Prostate gland (tissue), 2 donors: ENCODE measurements around the gene TMEM11. TPM values are rescaled to one million over a fixed set of nuclear protein-coding genes. Genes with fewer than 3 reads are reported as not detected.

ENCODE experiments used
- DNase-seq: peaks from one replicate; pipeline ENCODE4 v3.0.0-alpha.2; 2019; ENCODE audit warnings: low spot score
- H3K27ac ChIP-seq, 2 donors: fragments of 200-600 bp; sonication (generic); 2 replicates each; pipeline ENCODE4 v1.5.1; 2017 to 2019
- H3K27me3 ChIP-seq: fragments of 200-600 bp; sonication (generic); replicated peaks from 2 replicates; pipeline ENCODE4 v1.5.1; 2019; ENCODE audit not compliant: insufficient read depth
- H3K36me3 ChIP-seq, 2 donors: fragments of 200-600 bp; sonication (generic); 1 replicate in 1 of 2; 2 replicates in 1 of 2; pipeline versions ENCODE4 v1.5.1 to v1.8.1; 2017 to 2019
- H3K4me1 ChIP-seq: fragments of 200-600 bp; sonication (generic); replicated peaks from 2 replicates; pipeline ENCODE4 v1.5.1; 2019
- H3K4me3 ChIP-seq, 2 donors: fragments of 200-600 bp; sonication (generic); 2 replicates each; pipeline ENCODE4 v1.5.1; 2017 to 2019
- H3K9me3 ChIP-seq: fragments of 200-600 bp; sonication (generic); 2 replicates; pipeline ENCODE4 v1.5.1; 2017
- POLR2A ChIP-seq: fragments of 450-650 bp; IDR thresholded peaks from one replicate; pipeline ENCODE4 v1.6.1; 2016; ENCODE audit warnings: antibody characterized with exemption, mild to moderate bottlenecking
- POLR2AphosphoS5 ChIP-seq: sonication (generic); formaldehyde crosslinking; IDR thresholded peaks from one replicate; pipeline ENCODE4 v1.6.1; 2017; ENCODE audit warnings: antibody characterized with exemption
- WGBS: methylation state at CpG from one replicate; pipeline ENCODE4 v1.1.5; 2018; 5-methylcytosine and 5-hydroxymethylcytosine counted together
- intact Hi-C: fragments of 100-400 bp; cut with DNase I; formaldehyde crosslinking; loops from one replicate; pipeline ENCODE4 v1.14.2; 2022
- total RNA-seq, 2 donors: library from RNA; depleted of rRNA; stranded (reverse); fragments of >200 nt; gene quantifications; one replicate each; pipeline ENCODE4 v1.1.0, GENCODE V29; 2016
- TF ChIP-seq, protein P1 (sequence below), 4 experiments: fragments of 200-600 bp in 2 of 4; fragments of 450-650 bp in 2 of 4; sonication (generic) in 2 of 4; IDR thresholded peaks; 1 replicate in 3 of 4; 2 replicates in 1 of 4; pipeline ENCODE4 v1.5.1; 2016 to 2019; ENCODE audit warnings: antibody characterized with exemption in 4 of 4, mild to moderate bottlenecking in 2 of 4, moderate library complexity in 2 of 4

The TMEM11 gene
- total RNA-seq, 2 donors from 2014 or later: 33.1 to 44.1 TPM

DNA sequence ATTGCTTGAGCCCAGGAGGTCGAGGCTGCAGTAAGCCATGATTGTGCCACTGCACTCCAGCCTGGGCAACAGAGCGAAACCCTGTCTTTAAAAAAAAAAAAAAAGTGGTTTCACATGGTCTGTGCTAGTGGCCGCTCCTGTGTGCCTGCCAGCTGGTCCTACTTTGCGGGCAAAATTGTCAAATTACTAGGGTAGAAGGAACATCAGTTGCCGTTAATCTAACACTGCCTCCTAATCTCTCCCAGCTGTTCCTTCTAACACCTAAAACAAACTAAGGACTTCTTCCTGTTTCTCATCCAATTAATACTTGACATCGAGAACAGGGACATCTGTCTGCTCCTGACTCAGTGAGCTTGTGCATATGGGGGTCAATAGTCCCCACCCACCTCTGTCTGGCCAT lies 23.9 kb downstream of the TMEM11 start:
- 84% methylated on average over 6 of the region's 6 CpGs for WGBS
- Histone ChIP-seq H3K27ac (peak overlapping the region in 1 of 2 donors; percentile 33), H3K4me3 (no peak overlapping the region), H3K27me3 (no peaks in the 10 kb centered on the region), H3K4me1 (no peaks in the 10 kb centered on the region), H3K36me3 (no peaks in the 10 kb centered on the region), H3K9me3 (no peaks in the 10 kb centered on the region)
- TF ChIP-seq, protein P1, sequence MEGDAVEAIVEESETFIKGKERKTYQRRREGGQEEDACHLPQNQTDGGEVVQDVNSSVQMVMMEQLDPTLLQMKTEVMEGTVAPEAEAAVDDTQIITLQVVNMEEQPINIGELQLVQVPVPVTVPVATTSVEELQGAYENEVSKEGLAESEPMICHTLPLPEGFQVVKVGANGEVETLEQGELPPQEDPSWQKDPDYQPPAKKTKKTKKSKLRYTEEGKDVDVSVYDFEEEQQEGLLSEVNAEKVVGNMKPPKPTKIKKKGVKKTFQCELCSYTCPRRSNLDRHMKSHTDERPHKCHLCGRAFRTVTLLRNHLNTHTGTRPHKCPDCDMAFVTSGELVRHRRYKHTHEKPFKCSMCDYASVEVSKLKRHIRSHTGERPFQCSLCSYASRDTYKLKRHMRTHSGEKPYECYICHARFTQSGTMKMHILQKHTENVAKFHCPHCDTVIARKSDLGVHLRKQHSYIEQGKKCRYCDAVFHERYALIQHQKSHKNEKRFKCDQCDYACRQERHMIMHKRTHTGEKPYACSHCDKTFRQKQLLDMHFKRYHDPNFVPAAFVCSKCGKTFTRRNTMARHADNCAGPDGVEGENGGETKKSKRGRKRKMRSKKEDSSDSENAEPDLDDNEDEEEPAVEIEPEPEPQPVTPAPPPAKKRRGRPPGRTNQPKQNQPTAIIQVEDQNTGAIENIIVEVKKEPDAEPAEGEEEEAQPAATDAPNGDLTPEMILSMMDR (IDR thresholded peaks at IDR 0.05): no peak
- TF ChIP-seq POLR2A (no peak), POLR2AphosphoS5 (no peak)
- DNase-seq: no peak
- intact Hi-C loops: no loop called here

DNA sequence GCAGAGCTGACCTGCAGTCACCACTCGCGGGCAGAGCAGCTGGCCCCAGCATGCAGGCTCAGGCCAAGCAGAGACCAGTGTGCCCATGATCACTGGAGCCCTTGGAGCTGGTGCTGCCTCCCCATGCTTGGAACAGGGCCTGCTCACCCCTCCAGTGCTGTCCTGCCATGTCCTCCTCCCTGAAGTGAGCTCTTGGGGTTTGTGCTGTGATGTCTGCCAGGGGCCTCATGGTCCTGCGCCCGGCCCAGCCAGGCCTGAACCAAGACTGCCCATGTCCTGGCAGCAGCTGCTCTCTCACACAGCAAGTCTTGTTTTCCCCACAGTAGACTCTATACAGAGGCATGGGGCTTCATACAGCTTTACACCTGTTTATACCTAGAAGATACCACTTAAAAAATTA lies 24.6 kb downstream of the TMEM11 start:
- Histone ChIP-seq H3K4me3 (no peak overlapping the region), H3K27ac (no peak overlapping the region), H3K36me3 (no peaks in the 10 kb centered on the region), H3K27me3 (no peaks in the 10 kb centered on the region), H3K9me3 (no peaks in the 10 kb centered on the region), H3K4me1 (no peaks in the 10 kb centered on the region)
- intact Hi-C loops: no loop called here
- DNase-seq: no peak
- TF ChIP-seq POLR2A (no peak), POLR2AphosphoS5 (no peak)
- TF ChIP-seq, protein P1 (IDR thresholded peaks at IDR 0.05): no peak
- 83% methylated on average over 4 of the region's 4 CpGs for WGBS

DNA sequence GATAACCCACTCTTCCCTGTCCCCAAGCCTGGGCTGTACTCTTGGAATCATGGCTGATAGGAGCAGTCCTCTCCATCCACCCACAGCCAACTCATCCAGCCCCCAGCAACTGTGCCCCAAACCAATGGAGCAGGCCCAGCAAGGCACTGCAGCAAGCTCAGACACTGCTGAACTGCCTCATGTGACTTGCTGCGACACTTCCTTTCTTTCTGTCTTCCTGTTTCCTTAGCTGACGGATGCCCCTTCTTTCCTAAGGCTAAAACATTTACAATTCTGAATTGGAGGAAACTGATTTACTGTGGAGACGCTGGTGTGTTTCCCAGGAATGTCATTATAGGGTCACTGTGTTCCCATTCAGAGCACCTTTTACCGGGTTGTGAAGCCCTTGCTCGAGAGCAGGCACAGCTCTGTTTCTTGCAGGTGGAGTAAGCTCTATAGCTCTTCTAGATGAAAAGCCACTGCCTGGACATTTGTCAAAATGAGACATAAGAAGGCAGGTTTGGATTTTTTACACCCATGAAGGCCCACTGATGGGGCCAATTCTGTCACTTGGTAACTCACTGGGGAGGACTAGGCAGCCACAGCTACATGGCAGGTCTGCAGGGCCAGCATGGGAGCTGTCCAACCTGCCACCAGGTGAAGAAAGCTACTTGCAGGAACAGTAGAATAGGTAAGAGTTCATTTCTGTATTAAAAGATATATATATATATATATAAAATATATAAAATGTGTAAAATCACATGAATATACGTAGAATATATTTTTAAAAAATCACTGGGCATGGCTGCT lies 27.4 kb downstream of the TMEM11 start:
- H3K27ac ChIP-seq: no peak overlapping the region

DNA sequence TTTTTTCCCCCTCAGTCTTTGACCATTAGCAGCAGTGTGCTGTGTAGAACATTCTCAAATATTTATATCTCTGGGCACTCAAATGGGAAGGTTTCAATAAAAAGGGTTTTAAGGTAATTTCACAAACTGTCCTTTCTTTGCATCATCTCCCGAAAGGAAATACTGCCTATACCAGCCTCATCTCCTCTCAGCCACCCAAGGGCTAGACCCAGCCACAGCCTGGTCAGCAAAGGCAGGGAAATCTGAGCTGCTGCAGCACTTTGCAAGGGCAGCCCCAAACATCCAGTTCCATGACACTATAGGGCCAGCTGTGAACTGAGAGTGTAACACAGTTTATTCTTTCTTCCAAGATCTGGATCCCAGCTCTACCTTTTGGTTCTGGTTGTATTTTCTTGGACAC lies 28.9 kb downstream of the TMEM11 start:
- no peaks in the 10 kb centered on the region for H3K9me3 ChIP-seq
- H3K27me3 ChIP-seq: no peaks in the 10 kb centered on the region
- H3K36me3 ChIP-seq: peaks cover 2 to 5% of the 10 kb centered on the region in 2 donors
- no peak for TF ChIP-seq POLR2AphosphoS5
- no peak for TF ChIP-seq POLR2A
- TF ChIP-seq, protein P1 (IDR thresholded peaks at IDR 0.05): no peak
- no peak overlapping the region for H3K27ac ChIP-seq
- DNase-seq: no peak
- H3K4me3 ChIP-seq: no peak overlapping the region
- H3K4me1 ChIP-seq: no peaks in the 10 kb centered on the region
- intact Hi-C loops: no loop called here
- whole genome bisulfite sequencing: 93% methylated on average over 1 of the region's 1 CpG

More for the DNA sequence above, 27.4 kb downstream of the TMEM11 start:
- intact Hi-C loops: no loop called here
- Histone ChIP-seq H3K4me1 (no peaks in the 10 kb centered on the region), H3K4me3 (no peak overlapping the region), H3K27me3 (no peaks in the 10 kb centered on the region), H3K9me3 (no peaks in the 10 kb centered on the region), H3K36me3 (peaks cover 2 to 5% of the 10 kb centered on the region in 2 donors)
- 90% methylated on average over 6 of the region's 6 CpGs for WGBS
- TF ChIP-seq POLR2A: no peak
- TF ChIP-seq POLR2AphosphoS5: no peak
- TF ChIP-seq, protein P1 (IDR thresholded peaks at IDR 0.05): no peak
- no peak for DNase-seq

DNA sequence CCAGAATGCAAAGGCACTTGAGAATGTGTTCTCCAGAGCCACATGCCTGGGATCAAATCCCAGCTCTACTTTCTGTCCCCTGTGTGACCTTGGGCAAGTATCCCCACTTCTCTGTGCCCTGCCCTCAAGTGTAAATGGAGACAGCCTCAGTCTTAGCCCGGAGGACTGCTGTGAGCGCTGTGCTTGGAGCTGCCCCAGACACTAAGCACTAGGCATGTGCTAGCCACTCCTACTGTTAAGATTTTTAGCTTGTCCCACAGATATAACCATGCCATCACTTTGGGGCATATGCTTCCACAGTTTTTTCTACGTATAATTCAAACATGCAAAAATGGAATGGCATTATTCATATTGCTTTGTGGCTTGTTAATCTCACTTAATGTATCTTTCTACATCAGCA lies 29.4 kb downstream of the TMEM11 start:
- H3K4me1 ChIP-seq: no peaks in the 10 kb centered on the region
- no peak for DNase-seq
- WGBS: 89% methylated on average over 3 of the region's 3 CpGs
- intact Hi-C loops: no loop called here
- H3K9me3 ChIP-seq: no peaks in the 10 kb centered on the region
- no peaks in the 10 kb centered on the region for H3K27me3 ChIP-seq
- H3K4me3 ChIP-seq: no peak overlapping the region
- H3K27ac ChIP-seq: no peak overlapping the region
- TF ChIP-seq POLR2A: no peak
- TF ChIP-seq, protein P1 (IDR thresholded peaks at IDR 0.05): no peak
- no peak for TF ChIP-seq POLR2AphosphoS5
- peaks cover 2 to 5% of the 10 kb centered on the region in 2 donors for H3K36me3 ChIP-seq
